ENCODE results near the gene GSTP1. TPM values are rescaled to one million over a fixed set of nuclear protein-coding genes. Genes with fewer than 3 reads are reported as not detected.
"Not testable (repeated sequence)": the region's sequence is repeated elsewhere in the genome, so short reads cannot be mapped to it uniquely, and the experiment has no call there.

GSTP1 gene
- total RNA-seq (2014; rRNA removed; shearing (Covaris generic)), result 665 and 811 TPM in 2 replicates
- 736 and 991 TPM in 2 replicates for polyA plus RNA-seq (2014; cell fraction: nucleus; rRNA removed)

DNA sequence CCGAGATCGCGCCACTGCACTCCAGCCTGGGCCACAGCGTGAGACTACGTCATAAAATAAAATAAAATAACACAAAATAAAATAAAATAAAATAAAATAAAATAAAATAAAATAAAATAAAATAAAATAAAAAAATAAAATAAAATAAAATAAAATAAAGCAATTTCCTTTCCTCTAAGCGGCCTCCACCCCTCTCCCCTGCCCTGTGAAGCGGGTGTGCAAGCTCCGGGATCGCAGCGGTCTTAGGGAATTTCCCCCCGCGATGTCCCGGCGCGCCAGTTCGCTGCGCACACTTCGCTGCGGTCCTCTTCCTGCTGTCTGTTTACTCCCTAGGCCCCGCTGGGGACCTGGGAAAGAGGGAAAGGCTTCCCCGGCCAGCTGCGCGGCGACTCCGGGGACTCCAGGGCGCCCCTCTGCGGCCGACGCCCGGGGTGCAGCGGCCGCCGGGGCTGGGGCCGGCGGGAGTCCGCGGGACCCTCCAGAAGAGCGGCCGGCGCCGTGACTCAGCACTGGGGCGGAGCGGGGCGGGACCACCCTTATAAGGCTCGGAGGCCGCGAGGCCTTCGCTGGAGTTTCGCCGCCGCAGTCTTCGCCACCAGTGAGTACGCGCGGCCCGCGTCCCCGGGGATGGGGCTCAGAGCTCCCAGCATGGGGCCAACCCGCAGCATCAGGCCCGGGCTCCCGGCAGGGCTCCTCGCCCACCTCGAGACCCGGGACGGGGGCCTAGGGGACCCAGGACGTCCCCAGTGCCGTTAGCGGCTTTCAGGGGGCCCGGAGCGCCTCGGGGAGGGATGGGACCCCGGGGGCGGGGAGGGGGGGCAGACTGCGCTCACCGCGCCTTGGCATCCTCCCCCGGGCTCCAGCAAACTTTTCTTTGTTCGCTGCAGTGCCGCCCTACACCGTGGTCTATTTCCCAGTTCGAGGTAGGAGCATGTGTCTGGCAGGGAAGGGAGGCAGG is at the start of gene GSTP1:
Gene GSTP1, plus strand, starts transcription at position 566 of the 958 bp plus-strand sequence. Its CDS starts 32 bp downstream, at position 598.
- DNase-seq (ENCODE audit: extremely low read depth, low read depth), result peak; percentile 76

DNA sequence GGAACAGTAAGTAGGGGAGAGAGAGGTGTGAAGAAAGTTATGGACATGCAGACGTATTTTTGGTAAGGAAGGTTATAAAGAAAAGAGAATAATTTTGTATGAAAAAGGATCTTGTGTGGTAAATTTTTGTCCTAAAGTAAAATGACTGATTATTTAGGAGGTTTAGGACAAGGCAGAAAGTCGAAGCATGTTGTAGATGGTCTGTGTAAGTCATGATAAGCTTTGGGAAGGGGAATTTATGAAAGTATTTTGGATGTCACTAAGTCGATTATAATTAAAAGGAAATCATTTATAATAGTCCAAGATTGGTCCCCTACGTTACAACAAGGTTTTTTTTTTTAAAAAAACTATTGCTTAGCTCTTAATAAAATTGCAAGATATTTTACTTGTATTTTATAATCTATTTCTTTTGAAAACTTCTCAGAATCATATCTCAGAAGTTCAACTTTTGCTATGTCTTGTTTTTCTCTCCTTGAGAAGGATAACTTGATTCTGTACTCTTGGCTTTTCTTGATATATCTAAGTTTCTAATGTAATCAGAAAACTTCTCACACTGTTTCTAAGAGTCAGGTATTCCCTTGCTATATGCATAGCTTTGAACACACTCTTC is 49.4 kb upstream of the GSTP1 start:
- no peak for DNase-seq (ENCODE audit: extremely low read depth, low read depth)

DNA sequence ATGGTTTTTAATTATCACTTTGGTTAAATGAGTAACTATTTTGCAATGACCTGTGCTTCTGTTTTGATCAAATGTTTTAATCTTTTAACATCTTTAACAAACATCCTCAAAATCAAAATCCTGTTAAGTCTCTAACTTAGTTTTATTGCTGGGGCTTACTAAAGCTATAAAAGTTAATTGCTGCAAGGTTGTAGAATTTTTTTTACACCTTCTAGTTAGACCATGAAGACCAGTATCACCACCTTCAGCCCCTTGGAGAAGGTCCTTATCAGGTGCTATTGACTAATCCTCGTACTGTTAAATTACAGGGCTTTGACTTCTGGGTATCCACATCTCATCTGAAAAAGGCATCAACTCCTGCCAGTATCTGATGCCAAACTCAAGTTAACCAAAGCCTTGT is 48.1 kb upstream of the GSTP1 start:
- no peak for DNase-seq (ENCODE audit: extremely low read depth, low read depth)

DNA sequence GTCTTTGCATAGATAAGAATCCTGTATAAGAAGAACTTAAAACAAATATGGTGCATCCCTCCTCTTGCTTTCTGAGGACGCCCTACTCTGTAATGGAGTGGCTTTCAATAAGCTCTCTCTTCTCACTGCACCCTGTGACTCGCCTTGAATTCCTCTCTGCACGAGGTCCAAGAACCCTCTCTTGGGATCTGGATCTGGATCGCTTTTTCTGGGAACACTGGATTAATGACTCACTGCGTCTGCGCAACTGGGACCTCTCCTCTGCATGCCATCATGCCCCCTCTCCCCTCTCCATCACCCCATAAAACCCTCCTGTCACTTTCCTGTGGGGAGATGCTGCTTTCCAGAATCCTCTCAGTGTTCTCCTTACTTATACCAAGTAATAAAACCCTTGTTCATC is 45.3 kb upstream of the GSTP1 start:
- DNase-seq (ENCODE audit: extremely low read depth, low read depth), result no peak

DNA sequence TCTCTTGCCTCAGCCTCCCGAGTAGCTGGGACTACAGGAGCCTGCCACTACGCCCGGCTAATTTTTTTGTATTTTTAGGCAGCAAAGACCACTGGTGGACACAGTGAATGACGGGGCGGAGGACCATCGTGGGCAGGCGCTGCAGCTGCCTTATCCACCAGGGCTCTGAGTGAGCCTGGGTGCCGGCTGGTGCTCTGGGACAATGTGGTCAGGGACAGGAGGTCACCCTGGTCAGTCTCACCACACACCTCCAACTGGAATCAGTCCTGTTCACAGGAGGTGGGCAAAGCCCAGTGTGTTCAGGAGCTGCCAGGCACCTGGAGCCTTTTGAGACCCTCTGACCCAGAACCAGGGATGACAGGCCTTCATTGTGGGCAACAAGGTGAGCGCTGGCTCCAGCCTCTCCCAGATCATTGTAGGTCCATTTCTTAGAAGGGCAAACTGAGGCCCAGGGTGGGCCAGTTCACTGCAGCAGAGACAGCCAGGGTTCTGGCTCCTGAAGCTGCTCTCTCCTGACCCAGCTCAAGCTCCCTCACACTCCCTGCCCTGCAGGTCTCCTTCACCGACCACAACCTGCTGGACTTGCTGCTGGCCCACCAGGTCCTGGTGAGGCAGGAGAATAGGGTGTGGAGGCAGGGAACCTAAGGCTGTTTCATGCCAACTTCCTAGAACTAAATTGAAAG is 44.6 kb upstream of the GSTP1 start:
- no peak for DNase-seq (ENCODE audit: extremely low read depth, low read depth)

DNA sequence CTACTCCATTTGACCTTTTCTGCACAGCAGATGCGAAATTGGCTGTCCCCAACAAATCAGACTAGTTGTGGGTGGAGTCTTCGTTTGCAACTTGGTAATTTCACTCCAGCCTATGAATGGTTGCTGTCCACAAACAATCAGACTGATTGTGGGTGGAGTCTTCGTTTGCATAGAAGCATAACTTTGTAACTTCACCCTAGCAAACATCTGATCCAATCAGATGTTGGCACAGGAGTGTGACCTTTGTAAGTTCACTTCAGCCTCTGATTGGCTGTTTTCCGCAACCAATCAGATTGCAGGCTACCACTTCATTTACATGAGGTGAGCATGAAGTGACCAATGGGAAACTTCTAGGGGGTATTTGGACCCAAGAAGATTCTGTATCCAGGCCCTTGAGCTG is 44.1 kb upstream of the GSTP1 start:
- DNase-seq (ENCODE audit: extremely low read depth, low read depth), result no peak

DNA sequence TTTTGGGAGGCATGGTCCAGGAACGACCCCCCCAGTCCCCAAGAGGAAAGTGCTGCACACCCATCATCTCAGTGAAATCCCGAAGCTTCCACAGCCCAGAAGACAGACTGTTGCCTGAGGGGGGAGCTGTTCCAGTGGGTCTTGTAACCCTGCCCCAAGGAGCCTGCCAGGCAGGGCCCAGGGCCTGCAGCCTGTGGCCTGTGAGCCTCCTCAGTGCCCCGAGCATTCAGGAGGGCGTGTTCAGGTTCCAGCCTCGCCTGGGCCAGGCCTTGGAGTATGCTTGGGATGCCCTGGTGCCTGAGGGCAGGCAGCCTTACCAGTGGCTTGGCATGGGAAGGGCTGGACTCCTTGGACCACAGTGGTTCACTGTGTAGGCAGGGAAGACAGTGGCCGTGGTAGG is 42.4 kb upstream of the GSTP1 start:
- DNase-seq (ENCODE audit: extremely low read depth, low read depth), result no peak

DNA sequence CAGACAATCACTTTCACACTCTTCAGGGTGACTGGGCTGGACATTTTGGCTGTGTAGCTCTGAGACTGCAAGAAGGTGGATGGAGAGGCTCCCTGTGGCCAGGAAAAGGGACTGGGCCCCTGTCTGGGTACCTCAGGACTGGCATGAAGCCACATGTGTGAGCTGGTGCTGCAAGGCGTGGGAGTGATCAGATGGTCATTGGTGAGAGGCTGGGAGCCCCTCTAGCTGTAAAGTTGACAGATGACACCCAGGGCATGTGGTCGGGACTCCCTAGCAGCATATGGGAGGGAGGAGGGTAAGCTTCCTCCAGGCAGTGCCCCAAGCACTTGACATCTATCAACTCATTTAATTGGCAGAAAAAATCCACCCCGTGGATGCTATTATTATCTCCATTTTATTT is 41.4 kb upstream of the GSTP1 start:
- no peak for DNase-seq (ENCODE audit: extremely low read depth, low read depth)

DNA sequence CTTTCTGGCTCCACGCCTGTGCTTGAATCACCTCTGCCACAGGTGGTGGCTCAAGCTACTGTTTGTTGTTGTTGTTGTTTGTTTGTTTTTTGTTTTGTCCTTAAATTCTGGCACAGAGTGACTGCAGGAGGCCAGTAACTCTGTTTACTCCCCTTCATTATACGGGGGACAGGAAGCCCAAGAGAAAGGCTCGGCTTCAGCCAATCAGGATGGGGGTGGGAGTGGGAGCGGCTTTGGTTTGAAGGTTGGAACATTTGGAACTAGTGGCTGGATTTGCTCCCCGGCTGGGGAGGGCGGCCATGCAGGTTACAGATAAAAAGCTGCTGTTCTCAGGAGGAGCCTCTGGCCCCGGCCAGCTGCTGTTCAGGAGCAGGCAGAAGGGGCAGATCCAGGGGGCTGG is 40.6 kb upstream of the GSTP1 start:
- DNase-seq (ENCODE audit: extremely low read depth, low read depth), result no peak

DNA sequence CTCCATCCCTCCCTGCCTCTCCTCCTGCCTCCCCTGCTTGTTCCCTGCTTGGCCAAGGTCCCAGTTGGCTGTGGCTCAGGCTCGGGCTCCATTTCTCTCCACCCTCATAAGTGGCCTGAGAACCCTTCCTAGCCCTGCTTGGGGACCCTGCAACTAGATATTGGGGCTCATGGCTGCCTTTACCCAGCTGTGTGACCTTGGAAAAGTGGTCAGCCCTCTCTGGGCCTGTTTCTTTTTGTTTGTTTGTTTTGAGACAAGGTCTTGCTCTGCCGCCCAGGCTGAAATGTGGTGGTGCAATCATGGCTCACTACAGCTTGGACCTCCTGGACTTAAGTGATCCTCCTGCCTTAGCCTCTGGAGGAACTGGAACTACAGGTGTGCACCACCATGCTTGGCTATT is 40.0 kb upstream of the GSTP1 start:
- DNase-seq (ENCODE audit: extremely low read depth, low read depth), result no peak

DNA sequence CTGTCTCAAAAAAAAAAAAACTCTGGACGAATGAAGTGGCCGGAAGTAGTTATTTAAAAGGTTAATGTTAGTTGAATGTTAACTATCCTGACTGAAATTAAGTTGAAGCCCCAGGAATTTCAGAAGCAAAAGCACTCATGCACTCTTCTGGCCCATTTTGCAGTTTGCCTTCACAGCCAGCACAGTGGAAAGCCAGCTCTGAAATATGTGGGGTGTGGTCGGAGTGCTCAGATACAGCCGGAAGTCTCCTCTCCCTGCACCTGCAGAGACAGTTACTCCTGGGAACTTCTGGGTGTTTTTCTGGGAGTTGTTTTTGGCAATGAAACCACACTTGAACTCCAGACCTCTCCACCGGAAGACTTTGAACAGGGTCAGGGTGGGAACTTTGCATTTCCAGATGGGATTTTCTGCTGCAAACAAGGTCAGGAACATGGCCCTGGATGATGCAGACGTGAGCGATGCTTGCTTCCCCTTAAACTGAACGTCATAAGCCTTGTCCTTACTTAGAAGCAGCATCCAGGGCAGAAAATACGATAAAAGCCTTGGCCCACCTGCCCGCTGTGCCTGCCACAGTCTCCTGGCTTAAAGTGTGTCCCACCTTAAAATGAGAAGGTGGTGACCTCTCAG is 38.9 kb upstream of the GSTP1 start:
- no peak for DNase-seq (ENCODE audit: extremely low read depth, low read depth)

DNA sequence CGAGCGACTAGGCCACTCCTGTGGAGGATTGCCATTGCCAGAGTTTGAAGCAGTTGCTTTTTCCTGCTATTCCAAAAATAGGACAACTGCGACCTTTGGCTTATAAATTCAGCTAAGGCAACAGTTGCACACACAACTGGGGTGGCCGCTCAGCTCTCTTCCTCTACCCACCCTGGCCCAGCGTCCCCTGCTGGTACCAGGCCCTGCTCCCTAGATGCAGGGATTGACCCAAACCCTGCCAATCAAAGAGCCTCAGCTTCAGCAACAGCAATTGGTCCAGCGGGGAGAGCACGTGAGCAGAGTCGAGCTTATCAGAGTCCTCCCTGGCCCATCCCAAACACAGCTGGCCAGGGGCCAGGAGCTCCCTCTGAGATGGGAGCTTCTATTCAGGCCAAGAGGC is 38.3 kb upstream of the GSTP1 start:
- no peak for DNase-seq (ENCODE audit: extremely low read depth, low read depth)

DNA sequence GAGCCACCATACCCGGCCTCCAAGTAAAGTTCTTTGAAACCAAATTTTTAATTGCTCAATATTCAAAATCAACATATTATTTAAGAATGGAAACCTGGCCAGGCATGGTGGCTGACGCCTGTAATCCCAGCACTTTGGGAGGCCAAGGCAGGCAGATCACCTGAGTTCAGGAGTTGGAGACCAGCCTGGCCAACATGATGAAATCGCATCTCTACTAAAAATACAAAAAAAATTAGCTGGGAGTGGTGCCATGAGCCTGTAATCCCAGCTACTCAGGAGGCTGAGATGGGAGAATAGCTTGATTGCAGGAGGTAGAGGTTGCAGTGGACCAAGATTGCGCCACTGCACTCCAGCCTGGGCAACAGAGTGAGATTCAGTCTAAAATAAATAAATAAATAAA is 35.5 kb upstream of the GSTP1 start:
- not testable (repeated sequence) for DNase-seq (ENCODE audit: extremely low read depth, low read depth)

DNA sequence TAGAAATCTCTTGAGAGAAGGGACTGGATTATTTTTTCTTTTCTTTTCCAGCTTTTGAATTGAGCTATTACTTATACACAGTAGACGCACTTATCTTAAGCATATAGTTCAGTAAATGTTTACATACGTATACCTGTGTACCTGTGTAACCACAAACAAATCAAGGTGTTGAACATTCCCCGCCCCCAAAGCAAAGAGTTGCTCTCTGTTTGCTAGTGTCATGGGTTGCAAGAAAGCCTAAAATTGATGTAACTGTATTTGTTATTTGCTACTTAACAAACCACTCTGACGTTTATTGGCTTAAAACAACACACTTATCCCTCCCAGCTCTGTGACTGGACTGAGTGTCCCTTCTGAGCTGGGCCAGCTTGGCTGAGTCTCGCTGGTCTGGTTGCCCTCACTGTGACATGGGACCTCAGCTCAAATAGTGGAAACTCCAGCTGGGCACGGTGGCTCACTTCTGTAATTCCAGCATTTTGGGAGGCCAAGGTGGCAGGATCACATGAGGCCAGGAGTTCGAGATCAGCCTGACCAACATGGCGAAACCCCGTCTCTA is 35.0 kb upstream of the GSTP1 start:
- DNase-seq (ENCODE audit: extremely low read depth, low read depth), result no peak

DNA sequence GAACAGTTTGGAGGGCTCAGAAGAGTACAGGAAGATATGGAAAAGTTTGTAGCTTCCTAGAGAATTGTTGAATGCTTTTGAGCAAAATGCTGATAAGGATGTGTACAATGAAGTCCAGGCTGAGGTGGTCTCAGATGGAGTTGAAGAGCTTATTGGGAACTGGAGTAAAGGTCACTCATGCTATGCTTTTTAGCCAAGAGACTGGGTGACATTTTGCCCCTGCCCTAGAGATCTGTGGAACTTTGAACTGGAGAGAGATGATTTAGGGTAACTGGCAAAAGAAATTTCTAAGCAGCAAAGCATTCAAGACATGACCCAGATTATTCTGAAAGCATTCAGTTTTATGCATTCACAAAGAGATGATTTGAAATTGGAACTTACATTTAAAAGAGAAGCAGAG is 32.5 kb upstream of the GSTP1 start:
- DNase-seq (ENCODE audit: extremely low read depth, low read depth), result no peak

DNA sequence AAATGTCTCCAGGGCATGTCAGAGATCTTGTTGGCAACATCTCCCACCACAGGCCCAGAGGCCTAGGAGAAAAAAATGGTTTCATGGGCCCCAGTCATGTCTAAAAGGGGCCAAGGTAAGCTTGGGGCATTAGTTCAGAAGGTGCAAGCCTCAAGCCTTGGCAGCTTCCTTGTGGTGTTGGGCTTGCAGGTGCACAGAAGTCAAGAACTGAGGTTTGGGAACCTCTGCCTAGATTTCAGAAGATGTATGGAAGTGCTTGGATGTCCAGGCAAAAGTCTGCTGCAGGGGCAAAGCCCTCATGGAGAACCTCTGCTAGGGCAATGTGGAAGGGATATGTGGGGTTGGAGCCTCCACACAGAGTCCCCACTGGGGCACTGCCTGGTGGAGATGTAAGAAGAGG is 31.9 kb upstream of the GSTP1 start:
- not testable (repeated sequence) for DNase-seq (ENCODE audit: extremely low read depth, low read depth)

DNA sequence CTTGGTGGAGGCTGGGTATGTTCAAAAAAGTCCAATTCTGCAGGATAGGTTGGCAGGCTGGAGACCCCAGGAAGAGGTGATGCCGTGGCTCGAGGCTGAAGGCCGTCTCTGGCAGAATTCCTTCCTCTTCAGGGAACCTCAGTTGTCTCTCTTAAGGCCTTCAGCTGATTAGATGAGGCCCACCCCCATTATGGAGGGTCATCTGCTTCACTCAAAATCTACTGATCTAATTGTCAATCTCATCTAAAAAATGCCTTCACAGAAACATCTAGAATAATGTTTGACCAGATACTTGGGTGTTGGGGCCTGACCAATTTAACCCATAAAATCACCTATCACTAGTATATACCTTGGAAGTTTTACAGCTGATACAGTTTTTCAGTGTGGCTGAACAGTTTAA is 27.4 kb upstream of the GSTP1 start:
- no peak for DNase-seq (ENCODE audit: extremely low read depth, low read depth)

DNA sequence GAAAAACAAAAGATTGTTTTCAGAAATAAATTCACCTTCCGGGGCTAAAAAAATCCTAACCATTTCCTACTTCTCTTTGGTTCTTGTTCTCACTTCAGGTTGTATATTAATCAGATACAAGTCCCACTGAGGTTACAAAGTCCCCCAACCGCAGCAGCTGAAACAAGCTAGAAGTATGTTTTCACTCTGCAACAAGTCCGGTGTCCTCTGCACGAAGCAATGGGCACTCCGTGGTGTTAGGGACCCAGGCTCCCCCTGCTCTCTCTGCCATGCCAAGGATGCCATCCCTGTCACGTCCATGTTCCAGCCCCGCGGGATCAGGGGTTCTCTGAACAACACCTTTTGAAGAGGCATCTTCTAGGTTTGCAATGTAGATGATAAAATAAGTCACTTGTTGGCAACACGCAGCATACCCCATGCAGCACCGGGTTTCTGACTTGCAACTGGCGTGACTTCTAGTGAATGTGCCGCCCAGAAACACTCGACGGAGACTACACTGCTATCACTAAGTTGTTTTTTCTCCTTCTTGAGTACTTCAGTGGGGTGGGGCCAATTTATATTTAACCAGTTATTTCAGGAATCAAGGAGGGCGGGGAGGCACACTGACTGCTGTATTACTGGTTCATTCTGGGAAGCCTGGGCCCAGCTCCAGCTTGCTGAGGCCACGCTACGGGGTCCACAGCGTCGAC is 25.4 kb upstream of the GSTP1 start:
- no peak for DNase-seq (ENCODE audit: extremely low read depth, low read depth)

DNA sequence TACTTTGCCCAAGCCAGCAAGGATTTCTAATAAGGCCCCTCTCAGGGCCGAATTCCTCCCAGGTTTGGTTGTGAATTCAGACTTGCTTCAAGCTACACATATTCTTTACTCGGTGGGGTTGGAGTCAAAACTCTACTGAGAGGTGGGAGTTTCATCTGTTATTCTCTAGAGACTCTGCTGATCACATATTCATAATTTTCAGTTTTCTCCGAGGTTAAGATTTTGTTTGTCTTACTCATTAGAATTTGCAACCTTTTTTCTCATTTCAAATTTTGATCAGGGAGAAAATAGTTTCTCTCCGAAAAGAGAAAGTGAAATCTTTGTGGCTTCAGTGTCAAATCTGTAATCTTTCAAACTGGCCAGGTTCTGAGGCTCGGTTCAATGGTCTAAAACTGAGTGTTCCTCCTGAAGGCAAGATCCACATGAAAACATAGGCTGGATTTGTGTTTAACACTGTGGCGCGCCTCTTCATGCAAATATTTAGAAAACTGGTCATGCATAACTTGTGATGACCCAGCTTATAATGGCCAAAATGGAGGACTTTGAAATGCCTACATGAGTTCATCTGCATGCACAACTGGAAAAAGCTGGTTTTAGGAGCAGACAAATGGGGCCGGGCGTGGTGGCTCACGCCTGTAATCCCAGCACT is 21.5 kb upstream of the GSTP1 start:
- no peak for DNase-seq (ENCODE audit: extremely low read depth, low read depth)

Data from NCI-H460 (cell line).